GM13976 (cell line): ENCODE results near the gene KRT5.
"Not testable (repeated sequence)": the region's sequence is repeated elsewhere in the genome, so short reads cannot be mapped to it uniquely, and the experiment has no call there.

Experiments
- DNase-seq: peaks from one replicate; pipeline ENCODE4 v3.0.0; 2012; ENCODE audit warnings: low spot score
- in situ Hi-C: fragments of 300-500 bp; cut with MboI; formaldehyde crosslinking; loops from one replicate; pipeline ENCODE4 v1.12.0; 2022; ENCODE audit warnings: low sequenced_read_pairs, mixed read lengths, inconsistent platforms; ENCODE audit not compliant: unreplicated experiment
- TF ChIP-seq, protein P1 (sequence below): IDR thresholded peaks from 2 replicates; pipeline ENCODE4 v1.5.1; 2012; ENCODE audit warnings: borderline replicate concordance, mild to moderate bottlenecking; ENCODE audit not compliant: insufficient read depth; ENCODE audit errors: extremely low read depth, missing control alignments, control extremely low read depth

Gene KRT5

DNA sequence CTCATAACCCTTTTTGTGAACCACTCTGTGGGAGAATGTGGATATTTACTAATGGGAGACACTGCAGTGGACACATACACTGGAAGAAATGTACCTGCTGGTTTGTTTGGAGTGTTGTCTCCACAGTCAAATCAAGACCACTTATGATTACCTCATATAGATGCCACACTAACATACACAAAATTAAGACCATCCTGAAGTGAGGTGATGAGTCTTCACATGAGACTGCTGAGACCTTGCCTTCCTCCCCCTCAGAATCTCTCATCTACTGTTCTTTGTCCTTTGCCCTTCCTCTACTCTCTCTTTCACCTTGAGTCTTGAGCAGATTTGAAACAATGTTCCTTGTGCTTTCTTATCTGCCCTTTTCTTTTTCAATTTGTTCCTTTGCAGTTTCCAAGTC is 31.5 kb downstream of the KRT5 start:
- in situ Hi-C loops = no loop called here
- TF ChIP-seq, protein P1, sequence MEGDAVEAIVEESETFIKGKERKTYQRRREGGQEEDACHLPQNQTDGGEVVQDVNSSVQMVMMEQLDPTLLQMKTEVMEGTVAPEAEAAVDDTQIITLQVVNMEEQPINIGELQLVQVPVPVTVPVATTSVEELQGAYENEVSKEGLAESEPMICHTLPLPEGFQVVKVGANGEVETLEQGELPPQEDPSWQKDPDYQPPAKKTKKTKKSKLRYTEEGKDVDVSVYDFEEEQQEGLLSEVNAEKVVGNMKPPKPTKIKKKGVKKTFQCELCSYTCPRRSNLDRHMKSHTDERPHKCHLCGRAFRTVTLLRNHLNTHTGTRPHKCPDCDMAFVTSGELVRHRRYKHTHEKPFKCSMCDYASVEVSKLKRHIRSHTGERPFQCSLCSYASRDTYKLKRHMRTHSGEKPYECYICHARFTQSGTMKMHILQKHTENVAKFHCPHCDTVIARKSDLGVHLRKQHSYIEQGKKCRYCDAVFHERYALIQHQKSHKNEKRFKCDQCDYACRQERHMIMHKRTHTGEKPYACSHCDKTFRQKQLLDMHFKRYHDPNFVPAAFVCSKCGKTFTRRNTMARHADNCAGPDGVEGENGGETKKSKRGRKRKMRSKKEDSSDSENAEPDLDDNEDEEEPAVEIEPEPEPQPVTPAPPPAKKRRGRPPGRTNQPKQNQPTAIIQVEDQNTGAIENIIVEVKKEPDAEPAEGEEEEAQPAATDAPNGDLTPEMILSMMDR = no peak
- DNase-seq = no peak

DNA sequence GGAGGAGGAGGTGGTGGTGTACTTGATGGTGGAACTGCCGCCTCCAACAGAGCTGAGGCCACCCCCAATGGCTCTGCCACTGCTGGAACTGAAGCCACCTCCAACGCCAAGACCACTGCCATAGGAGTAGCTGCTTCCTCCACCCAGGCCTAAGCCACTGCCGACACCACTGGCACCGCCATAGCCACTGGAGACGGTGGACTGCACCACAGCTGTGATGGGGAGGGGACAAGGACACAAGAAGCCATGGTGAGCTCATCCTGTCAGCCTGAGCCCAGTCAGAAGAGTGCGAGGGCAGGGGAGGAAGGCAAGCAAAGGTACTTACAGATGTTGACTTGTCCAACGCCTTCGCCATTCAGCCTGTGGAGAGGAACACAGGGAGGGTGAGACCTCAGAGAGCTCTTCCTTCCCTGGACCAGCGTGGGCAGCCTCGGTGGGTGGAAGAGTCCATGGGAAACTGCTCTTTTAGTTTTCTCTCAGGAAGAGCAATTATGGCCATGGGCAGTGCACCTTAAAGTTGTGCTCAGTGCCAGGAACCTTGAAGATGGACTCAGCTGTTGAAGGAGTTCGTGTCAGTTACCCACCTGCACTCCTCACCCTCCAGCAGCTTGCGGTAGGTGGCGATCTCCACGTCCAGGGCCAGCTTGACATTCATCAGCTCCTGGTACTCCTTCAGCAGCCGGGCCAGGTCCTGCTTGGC is 32.3 kb downstream of the KRT5 start:
- DNase-seq, in situ Hi-C loops: not testable (repeated sequence)

DNA sequence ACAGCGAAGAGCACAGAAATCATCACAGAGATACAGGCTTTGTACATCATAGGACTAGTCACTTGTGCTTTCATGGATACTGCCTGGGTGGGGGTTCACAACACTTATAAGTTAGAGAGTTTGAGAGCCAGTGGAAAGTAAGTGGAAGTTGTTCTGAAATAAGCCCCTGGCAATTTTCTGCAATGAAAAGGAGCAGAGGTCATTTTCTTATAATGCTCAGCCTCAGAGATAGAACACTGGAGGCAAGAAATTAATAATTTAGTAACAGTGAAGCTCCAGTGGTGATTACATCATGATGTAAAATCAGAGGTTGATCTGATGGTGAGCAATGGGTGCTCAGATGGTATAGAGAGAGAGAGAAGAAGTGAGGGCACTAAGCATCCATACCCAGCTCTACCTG is 33.0 kb downstream of the KRT5 start:
- no peak for DNase-seq
- TF ChIP-seq, protein P1 = no peak
- in situ Hi-C loops = no loop called here

DNA sequence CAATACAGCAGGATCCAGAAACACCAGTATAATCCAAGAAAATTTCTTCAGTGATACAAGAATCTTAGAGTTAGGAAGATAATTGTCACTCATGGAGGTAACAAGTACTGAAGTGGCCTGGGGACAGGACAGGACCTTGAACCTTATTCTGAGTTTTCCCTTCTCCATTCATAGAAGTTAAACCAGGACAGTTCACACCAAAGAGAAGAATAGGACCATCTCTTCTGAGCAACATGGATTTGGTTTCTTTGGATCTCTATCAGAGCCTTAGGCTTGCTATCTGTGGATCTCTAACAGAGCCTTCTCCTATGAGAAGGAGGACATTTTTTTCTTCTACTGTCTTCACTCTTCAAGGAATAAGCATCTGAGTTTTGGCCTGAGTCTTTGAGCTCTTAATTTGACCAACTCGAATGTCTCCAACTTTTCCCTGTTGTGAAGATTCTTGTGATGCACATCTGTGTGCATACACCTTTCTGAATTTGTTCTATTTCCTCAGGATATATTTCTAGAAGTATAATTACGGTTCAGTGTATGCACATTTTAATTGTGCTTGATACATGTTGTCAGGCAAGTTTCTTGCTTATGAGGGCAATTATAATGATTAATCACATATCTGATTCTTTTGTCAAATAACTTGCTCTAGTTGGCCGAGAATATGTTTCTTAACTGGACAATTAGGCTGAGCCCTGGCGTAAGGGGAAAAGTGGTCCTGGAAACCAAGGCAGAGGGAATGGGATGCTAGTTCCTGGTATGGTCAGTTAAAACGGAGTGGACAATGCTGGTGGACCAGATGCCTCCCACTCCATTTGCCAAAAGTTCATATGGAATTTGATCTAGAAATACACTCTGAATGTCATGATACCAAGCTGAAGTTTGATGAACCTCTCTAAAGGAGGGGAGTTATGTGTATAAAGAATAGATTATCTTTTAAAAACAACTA is 33.8 kb downstream of the KRT5 start:
- TF ChIP-seq, protein P1 = no peak
- no peak for DNase-seq
- in situ Hi-C loops = no loop called here

DNA sequence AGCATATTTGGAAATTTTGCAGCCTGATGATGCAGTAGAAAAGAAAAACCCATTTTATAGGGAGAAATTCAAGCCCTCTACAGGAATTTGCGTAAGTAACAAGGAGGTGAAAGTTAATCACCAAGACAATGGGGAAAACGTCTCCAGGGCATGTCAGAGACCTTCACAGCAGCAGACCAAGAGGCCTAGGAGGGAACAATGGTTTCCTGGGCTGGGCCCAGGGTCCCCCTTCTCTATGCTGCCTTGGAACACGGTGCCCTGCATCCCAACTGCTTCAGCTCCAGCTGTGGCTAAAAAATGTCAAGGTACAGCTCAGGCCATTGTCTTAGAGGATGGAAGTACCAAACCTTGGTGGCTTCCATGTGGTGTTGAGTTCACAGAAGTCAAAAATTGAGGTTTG is 40.1 kb downstream of the KRT5 start:
- TF ChIP-seq, protein P1 = no peak
- in situ Hi-C loops = no loop called here
- DNase-seq = no peak

DNA sequence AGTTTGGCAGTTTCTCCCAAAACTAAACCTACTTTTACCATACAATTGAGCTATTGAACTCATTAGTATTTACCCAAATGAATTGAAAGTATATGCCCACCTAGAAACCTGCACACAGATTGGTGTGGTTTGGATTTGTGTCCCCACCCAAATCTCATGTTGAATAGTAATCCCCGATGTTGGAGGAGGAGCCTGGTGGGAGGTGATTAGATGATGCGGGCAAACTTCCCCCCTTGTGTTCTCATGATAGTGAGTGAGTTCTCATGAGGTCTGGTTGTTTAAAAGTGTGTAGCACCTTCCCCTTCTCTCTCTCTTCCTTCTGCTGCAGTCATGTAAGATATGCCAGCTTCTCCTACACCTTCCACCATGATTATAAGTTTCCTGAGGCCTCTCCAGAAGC is 42.5 kb downstream of the KRT5 start:
- in situ Hi-C loops = no loop called here
- DNase-seq = no peak
- TF ChIP-seq, protein P1 = no peak

DNA sequence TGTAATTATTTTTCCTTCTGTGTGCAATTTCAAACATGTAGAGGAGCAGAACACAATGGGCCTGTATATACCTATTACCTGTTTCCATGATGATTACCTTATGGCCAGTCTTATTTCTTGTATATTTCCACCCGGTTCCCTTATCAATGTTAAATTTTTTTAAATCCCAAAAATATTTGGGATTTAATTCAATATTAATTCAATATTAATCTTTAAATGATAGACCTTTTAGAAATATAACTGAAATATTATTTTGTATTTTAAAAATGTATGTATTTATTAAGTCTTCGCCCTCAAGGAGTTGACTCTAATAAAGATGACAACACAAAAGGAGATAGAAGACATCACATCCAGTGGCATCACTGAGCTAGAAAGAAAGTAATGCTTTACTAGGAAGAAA is 46.0 kb downstream of the KRT5 start:
- DNase-seq = no peak
- TF ChIP-seq, protein P1 = no peak
- in situ Hi-C loops = no loop called here
